ENCODE measurements around the gene ROBO1. TPM values are rescaled to one million over a fixed set of nuclear protein-coding genes. Genes with fewer than 3 reads are reported as not detected.

ROBO1 gene
- total and polyA plus RNA-seq, 12 donors = 6.4 to 144 (median 43.9) TPM

DNA sequence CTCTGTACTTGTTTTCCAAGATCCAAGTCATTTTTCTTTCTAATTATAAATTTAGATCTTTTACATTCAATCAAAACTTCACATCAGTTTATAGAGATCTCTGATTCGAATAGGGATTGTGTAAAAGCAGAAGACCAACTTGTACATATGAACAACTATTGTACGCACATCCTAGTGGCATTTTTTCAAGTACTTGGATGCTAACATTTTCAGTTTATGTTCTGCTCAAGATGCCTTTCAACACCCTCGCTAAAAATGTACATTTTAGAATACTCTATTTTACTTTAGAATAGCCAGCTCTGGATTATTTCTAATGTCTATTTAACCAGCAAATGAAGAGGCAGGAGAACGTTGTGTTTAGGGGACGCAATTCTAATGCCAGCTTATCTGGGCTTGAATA lies 340.7 kb downstream of the ROBO1 start:
- no peak for TF ChIP-seq POLR2A (IDR thresholded peaks at IDR 0.05)
- TF ChIP-seq, protein P1, sequence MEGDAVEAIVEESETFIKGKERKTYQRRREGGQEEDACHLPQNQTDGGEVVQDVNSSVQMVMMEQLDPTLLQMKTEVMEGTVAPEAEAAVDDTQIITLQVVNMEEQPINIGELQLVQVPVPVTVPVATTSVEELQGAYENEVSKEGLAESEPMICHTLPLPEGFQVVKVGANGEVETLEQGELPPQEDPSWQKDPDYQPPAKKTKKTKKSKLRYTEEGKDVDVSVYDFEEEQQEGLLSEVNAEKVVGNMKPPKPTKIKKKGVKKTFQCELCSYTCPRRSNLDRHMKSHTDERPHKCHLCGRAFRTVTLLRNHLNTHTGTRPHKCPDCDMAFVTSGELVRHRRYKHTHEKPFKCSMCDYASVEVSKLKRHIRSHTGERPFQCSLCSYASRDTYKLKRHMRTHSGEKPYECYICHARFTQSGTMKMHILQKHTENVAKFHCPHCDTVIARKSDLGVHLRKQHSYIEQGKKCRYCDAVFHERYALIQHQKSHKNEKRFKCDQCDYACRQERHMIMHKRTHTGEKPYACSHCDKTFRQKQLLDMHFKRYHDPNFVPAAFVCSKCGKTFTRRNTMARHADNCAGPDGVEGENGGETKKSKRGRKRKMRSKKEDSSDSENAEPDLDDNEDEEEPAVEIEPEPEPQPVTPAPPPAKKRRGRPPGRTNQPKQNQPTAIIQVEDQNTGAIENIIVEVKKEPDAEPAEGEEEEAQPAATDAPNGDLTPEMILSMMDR (IDR thresholded peaks at IDR 0.05) = no peak
- intact Hi-C loops (cut with DNase I) = no loop called here
- Histone ChIP-seq H3K4me3 (no peak overlapping the region), H3K27me3 (no peaks in the 10 kb centered on the region), H3K36me3 (replicated peaks in 1 of 2) (no peaks in the 10 kb centered on the region), H3K4me1 (replicated peaks in 1 of 2) (no peaks in the 10 kb centered on the region), H3K27ac (no peak overlapping the region), H3K9me3 (replicated peaks in 1 of 3) (no peaks in the 10 kb centered on the region)
- 69 to 77% (median 73%) methylated on average over 5 of the region's 5 CpGs for WGBS, 4 donors
- no peak for DNase-seq

DNA sequence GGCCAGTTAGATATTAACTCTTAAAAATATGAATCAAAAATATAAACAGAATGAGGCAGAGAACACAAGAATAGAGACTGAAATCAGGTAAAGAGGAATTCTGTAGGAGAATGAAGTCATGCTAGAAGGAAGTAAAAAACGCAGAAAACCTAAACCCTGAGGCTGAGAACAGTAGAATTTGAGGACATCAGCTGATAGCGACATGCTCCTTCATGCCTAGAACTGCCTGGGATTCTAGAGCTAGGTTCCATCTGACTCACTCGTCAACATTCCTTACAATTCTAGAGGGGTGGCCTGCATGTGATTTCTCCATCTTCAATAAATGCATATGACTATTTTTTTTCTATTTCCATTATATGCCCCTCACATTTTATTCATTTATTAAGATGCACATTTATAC lies 343.0 kb downstream of the ROBO1 start:
- TF ChIP-seq POLR2A (IDR thresholded peaks at IDR 0.05) = no peak
- TF ChIP-seq, protein P1 (IDR thresholded peaks at IDR 0.05) = no peak
- Histone ChIP-seq H3K9me3 (replicated peaks in 1 of 3) (no peaks in the 10 kb centered on the region), H3K4me3 (no peak overlapping the region)

DNA sequence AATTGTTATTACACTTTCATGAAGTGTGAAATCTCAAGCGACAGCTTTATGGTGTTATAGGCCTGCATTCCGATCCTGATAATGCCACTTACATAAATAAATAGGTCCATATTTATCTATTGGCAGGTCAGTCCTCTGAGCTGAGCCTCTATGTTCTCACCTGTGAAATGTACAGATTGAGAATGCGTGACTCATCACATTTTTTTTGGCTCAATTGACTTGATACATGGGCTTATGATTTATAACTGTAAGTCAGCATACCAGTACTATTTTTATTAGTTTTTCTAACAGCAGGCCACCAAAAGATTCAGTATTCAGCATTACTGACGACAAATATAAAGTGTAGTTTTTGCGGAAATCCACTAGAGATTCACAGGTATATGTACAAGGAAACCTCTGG lies 344.4 kb downstream of the ROBO1 start:
- Histone ChIP-seq H3K27me3 (no peaks in the 10 kb centered on the region), H3K4me3 (no peak overlapping the region), H3K27ac (no peak overlapping the region), H3K4me1 (replicated peaks in 1 of 2) (no peaks in the 10 kb centered on the region), H3K9me3 (replicated peaks in 1 of 3) (no peaks in the 10 kb centered on the region), H3K36me3 (replicated peaks in 1 of 2) (no peaks in the 10 kb centered on the region)
- 84 to 90% (median 90%) methylated on average over 5 of the region's 5 CpGs for WGBS, 4 donors
- TF ChIP-seq, protein P1 (IDR thresholded peaks at IDR 0.05) = no peak
- no peak for TF ChIP-seq POLR2A (IDR thresholded peaks at IDR 0.05)
- intact Hi-C loops (cut with DNase I) = no loop called here
- no peak for DNase-seq

More for the DNA sequence above, 343.0 kb downstream of the ROBO1 start:
- Histone ChIP-seq H3K36me3 (replicated peaks in 1 of 2) (no peaks in the 10 kb centered on the region), H3K4me1 (replicated peaks in 1 of 2) (no peaks in the 10 kb centered on the region), H3K27me3 (no peaks in the 10 kb centered on the region), H3K27ac (no peak overlapping the region)
- DNase-seq = no peak
- 79 to 91% (median 86%) methylated on average over 3 of the region's 3 CpGs for WGBS, 4 donors
- intact Hi-C loops (cut with DNase I) = no loop called here

DNA sequence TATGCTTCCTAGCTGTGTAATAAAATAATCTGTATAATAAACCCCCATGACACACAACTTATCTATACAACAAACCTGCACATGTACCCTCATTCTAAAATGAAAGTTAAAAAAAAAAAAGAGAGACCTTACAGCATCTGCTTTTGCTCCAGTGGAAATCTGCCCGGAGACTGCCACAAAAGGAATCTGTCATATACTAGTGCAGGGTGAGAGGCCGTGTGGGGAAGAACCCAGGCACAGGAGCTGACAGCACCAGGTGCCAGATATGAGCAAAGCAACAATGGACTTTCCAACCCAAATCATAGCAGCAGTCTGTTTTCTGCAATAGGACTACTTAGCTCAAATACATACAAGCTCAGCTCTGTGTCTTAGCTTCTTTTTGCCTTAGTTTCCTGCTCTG lies 346.5 kb downstream of the ROBO1 start:
- H3K4me1 ChIP-seq (replicated peaks in 1 of 2) = no peaks in the 10 kb centered on the region
- H3K9me3 ChIP-seq (replicated peaks in 1 of 3) = no peaks in the 10 kb centered on the region
- intact Hi-C loops (cut with DNase I) = no loop called here
- no peak overlapping the region for H3K4me3 ChIP-seq
- H3K27me3 ChIP-seq = no peaks in the 10 kb centered on the region
- H3K27ac ChIP-seq = no peak overlapping the region
- WGBS, 4 donors = 42 to 61% (median 54%) methylated on average over 2 of the region's 2 CpGs
- DNase-seq = no peak
- TF ChIP-seq POLR2A (IDR thresholded peaks at IDR 0.05) = no peak
- TF ChIP-seq, protein P1 (IDR thresholded peaks at IDR 0.05) = no peak
- H3K36me3 ChIP-seq (replicated peaks in 1 of 2) = no peaks in the 10 kb centered on the region
